ENCODE data around the gene ANGPTL8. TPM values are rescaled to one million over a fixed set of nuclear protein-coding genes. Genes with fewer than 3 reads are reported as not detected.

ANGPTL8 gene
- total RNA-seq, 4 donors from 2014 or later: 1.2 to 4.7 (median 2.9) TPM

GRCh38 chr19:11279505-11280236 lies 40.3 kb downstream of the ANGPTL8 start:
- DNase-seq (ENCODE audit: low spot score) (no peak), ATAC-seq (ENCODE audit: low FRiP score) (no peak)
- TF ChIP-seq, protein P1, sequence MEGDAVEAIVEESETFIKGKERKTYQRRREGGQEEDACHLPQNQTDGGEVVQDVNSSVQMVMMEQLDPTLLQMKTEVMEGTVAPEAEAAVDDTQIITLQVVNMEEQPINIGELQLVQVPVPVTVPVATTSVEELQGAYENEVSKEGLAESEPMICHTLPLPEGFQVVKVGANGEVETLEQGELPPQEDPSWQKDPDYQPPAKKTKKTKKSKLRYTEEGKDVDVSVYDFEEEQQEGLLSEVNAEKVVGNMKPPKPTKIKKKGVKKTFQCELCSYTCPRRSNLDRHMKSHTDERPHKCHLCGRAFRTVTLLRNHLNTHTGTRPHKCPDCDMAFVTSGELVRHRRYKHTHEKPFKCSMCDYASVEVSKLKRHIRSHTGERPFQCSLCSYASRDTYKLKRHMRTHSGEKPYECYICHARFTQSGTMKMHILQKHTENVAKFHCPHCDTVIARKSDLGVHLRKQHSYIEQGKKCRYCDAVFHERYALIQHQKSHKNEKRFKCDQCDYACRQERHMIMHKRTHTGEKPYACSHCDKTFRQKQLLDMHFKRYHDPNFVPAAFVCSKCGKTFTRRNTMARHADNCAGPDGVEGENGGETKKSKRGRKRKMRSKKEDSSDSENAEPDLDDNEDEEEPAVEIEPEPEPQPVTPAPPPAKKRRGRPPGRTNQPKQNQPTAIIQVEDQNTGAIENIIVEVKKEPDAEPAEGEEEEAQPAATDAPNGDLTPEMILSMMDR (IDR thresholded peaks at IDR 0.05): no peak

GRCh38 chr19:11281356-11282049 lies 42.1 kb downstream of the ANGPTL8 start:
- ATAC-seq (ENCODE audit: low FRiP score) (no peak), DNase-seq (ENCODE audit: low spot score) (no peak)
- TF ChIP-seq, protein P1 (IDR thresholded peaks at IDR 0.05): no peak

- DNase-seq (ENCODE audit: low spot score) (no peak), ATAC-seq (ENCODE audit: low FRiP score) (no peak)
- TF ChIP-seq, protein P1 (IDR thresholded peaks at IDR 0.05): no peak
These were observed 45.1 kb downstream of the ANGPTL8 start for GRCh38 chr19:11284515-11284914.

GRCh38 chr19:11286312-11286974 lies 47.0 kb downstream of the ANGPTL8 start:
- DNase-seq (ENCODE audit: low spot score): no peak
- ATAC-seq (ENCODE audit: low FRiP score): no peak
- TF ChIP-seq, protein P1 (IDR thresholded peaks at IDR 0.05): no peak

DNA sequence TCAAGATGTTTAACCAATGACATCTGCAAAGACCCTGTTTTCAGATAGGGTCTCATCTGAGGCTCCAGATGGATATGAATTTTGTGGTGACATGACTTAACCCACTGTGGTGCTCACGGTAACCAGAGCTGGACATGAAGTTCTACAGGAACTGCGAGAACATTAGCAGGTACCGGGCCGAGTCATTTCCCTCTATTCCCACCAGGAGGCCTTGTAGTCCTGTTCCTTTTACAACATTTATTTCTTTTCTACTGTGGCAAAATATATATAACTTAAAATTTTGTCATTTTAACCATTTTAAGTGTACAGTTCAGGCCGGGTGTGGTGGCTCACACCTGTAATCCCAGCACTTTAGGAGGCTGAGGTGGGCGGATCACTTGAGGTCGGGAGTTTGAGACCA lies 48.9 kb downstream of the ANGPTL8 start:
- DNase-seq (ENCODE audit: low spot score): no peak
- no peak for ATAC-seq (ENCODE audit: low FRiP score)
- TF ChIP-seq, protein P1 (IDR thresholded peaks at IDR 0.05): no peak

- no peak for DNase-seq (ENCODE audit: low spot score)
- TF ChIP-seq, protein P1 (IDR thresholded peaks at IDR 0.05): no peak
- no peak for ATAC-seq (ENCODE audit: low FRiP score)
These were observed 50.8 kb downstream of the ANGPTL8 start for GRCh38 chr19:11290256-11290655.

Measured in omental fat pad (tissue), 4 donors.